Glomerular visceral epithelial cell (primary cell): ENCODE data around the gene MBOAT7.
"Not testable (repeated sequence)": the region's sequence is repeated elsewhere in the genome, so short reads cannot be mapped to it uniquely, and the experiment has no call there.

Source experiments
- DNase-seq: peaks from one replicate; pipeline ENCODE4 v3.0.0-alpha.2; 2016; ENCODE audit errors: extremely low spot score

The MBOAT7 gene

GRCh38 chr19:54189145-54189734, at the start of gene MBOAT7:
TSS of gene MBOAT7 (minus strand) at chr19:54189580. CDS start at chr19:54188508, 1,072 bp downstream.
- DNase-seq, result no peak

- DNase-seq, result no peak
These were observed 44.6 kb upstream of the MBOAT7 start for GRCh38 chr19:54233941-54234340.

- peak; percentile 85 for DNase-seq
These were observed 41.9 kb upstream of the MBOAT7 start for GRCh38 chr19:54231077-54231931.

GRCh38 chr19:54230031-54230430, 40.7 kb upstream of the MBOAT7 start:
- no peak for DNase-seq

- no peak for DNase-seq
These were observed 39.8 kb upstream of the MBOAT7 start for GRCh38 chr19:54229146-54229545.

GRCh38 chr19:54224619-54225018, 35.2 kb upstream of the MBOAT7 start:
- DNase-seq, result not testable (repeated sequence)

GRCh38 chr19:54223937-54224281, 34.5 kb upstream of the MBOAT7 start:
- DNase-seq, result not testable (repeated sequence)

GRCh38 chr19:54223277-54223936, 34.0 kb upstream of the MBOAT7 start:
- not testable (repeated sequence) for DNase-seq

- DNase-seq, result not testable (repeated sequence)
These were observed 33.3 kb upstream of the MBOAT7 start, which contains the start of gene LILRB3 for GRCh38 chr19:54222474-54223276. TSS of gene LILRB3 (minus strand) at chr19:54223007. CDS start at chr19:54222976, 31 bp downstream.

GRCh38 chr19:54221947-54222346, 32.6 kb upstream of the MBOAT7 start:
- not testable (repeated sequence) for DNase-seq

- not testable (repeated sequence) for DNase-seq
These were observed 30.3 kb upstream of the MBOAT7 start for GRCh38 chr19:54219702-54220101.

- DNase-seq, result no peak
These were observed 29.7 kb upstream of the MBOAT7 start for GRCh38 chr19:54218960-54219661.

GRCh38 chr19:54218259-54218658, 28.9 kb upstream of the MBOAT7 start:
- no peak for DNase-seq

- not testable (repeated sequence) for DNase-seq
These were observed 28.3 kb upstream of the MBOAT7 start for GRCh38 chr19:54217517-54218247.

GRCh38 chr19:54216869-54217268, 27.5 kb upstream of the MBOAT7 start:
- no peak for DNase-seq

- DNase-seq, result not testable (repeated sequence)
These were observed 25.4 kb upstream of the MBOAT7 start for GRCh38 chr19:54214734-54215133.

- DNase-seq, result not testable (repeated sequence)
These were observed 24.8 kb upstream of the MBOAT7 start for GRCh38 chr19:54214217-54214616.

- DNase-seq, result no peak
These were observed 21.9 kb upstream of the MBOAT7 start for GRCh38 chr19:54211235-54211634.

GRCh38 chr19:54209811-54210494, 20.6 kb upstream of the MBOAT7 start:
- peak; percentile 98 for DNase-seq
